ENCODE data around the gene SLC6A17.

GRCh38 chr1:110228381-110228780 is 78.1 kb downstream of the SLC6A17 start:
- TF ChIP-seq CTCF (IDR thresholded peaks at IDR 0.05; ENCODE audit: low read length) (no peak), EZH2 (IDR thresholded peaks at IDR 0.05; ENCODE audit: borderline replicate concordance, low read length) (no peak)
